GM18951 (cell line): ENCODE data around the gene PRKN.

Experiments used
- POLR2A ChIP-seq: IDR thresholded peaks from 4 replicates; pipeline ENCODE4 v1.6.1; 2011; ENCODE audit warnings: mild to moderate bottlenecking; ENCODE audit not compliant: insufficient read length, insufficient read depth; ENCODE audit errors: extremely low read depth
- in situ Hi-C: fragments of 300-500 bp; cut with MboI; formaldehyde crosslinking; loops from one replicate; pipeline ENCODE4 v1.12.0; 2022; ENCODE audit warnings: low sequenced_read_pairs, mixed read lengths, inconsistent platforms; ENCODE audit not compliant: unreplicated experiment

PRKN gene

GRCh38 chr6:162612613-162613012 lies 115.0 kb downstream of the PRKN start:
- in situ Hi-C loops: no loop called here
- no peak for TF ChIP-seq POLR2A

GRCh38 chr6:162610351-162610750 lies 117.2 kb downstream of the PRKN start:
- TF ChIP-seq POLR2A: no peak
- in situ Hi-C loops: no loop called here

- in situ Hi-C loops: no loop called here
These were observed 121.7 kb downstream of the PRKN start for GRCh38 chr6:162605881-162606280.

GRCh38 chr6:162603231-162604015 lies 124.1 kb downstream of the PRKN start:
- TF ChIP-seq POLR2A: no peak
- in situ Hi-C loops: no loop called here

More at GRCh38 chr6:162605881-162606280, 121.7 kb downstream of the PRKN start:
- no peak for TF ChIP-seq POLR2A

GRCh38 chr6:162602759-162603158 lies 124.8 kb downstream of the PRKN start:
- no peak for TF ChIP-seq POLR2A
- in situ Hi-C loops: no loop called here

- no peak for TF ChIP-seq POLR2A
- in situ Hi-C loops: no loop called here
These were observed 130.9 kb downstream of the PRKN start for GRCh38 chr6:162596676-162597075.

GRCh38 chr6:162591517-162591916 lies 136.0 kb downstream of the PRKN start:
- in situ Hi-C loops: no loop called here
- TF ChIP-seq POLR2A: no peak

- TF ChIP-seq POLR2A: no peak
- in situ Hi-C loops: no loop called here
These were observed 145.4 kb downstream of the PRKN start for GRCh38 chr6:162581988-162582780.

GRCh38 chr6:162580619-162581018 lies 146.9 kb downstream of the PRKN start:
- in situ Hi-C loops: no loop called here
- TF ChIP-seq POLR2A: no peak

GRCh38 chr6:162576016-162576415 lies 151.6 kb downstream of the PRKN start:
- in situ Hi-C loops: no loop called here

GRCh38 chr6:162572240-162572639 lies 155.3 kb downstream of the PRKN start:
- in situ Hi-C loops: no loop called here
- TF ChIP-seq POLR2A: no peak

More at GRCh38 chr6:162576016-162576415, 151.6 kb downstream of the PRKN start:
- TF ChIP-seq POLR2A: no peak

GRCh38 chr6:162568266-162568665 lies 159.3 kb downstream of the PRKN start:
- in situ Hi-C loops: no loop called here
- no peak for TF ChIP-seq POLR2A

- in situ Hi-C loops: no loop called here
- TF ChIP-seq POLR2A: no peak
These were observed 165.5 kb downstream of the PRKN start for GRCh38 chr6:162562041-162562440.

- no peak for TF ChIP-seq POLR2A
- in situ Hi-C loops: no loop called here
These were observed 166.7 kb downstream of the PRKN start for GRCh38 chr6:162560891-162561290.

GRCh38 chr6:162554531-162554930 lies 173.0 kb downstream of the PRKN start:
- in situ Hi-C loops: no loop called here
- TF ChIP-seq POLR2A: no peak
